ENCODE measurements around the gene INMT.
A peak's percentile ranks its signal among the peaks of the same experiment; 100 is the strongest.
"Not testable (repeated sequence)": the region's sequence is repeated elsewhere in the genome, so short reads cannot be mapped to it uniquely, and the experiment has no call there.

INMT gene

DNA sequence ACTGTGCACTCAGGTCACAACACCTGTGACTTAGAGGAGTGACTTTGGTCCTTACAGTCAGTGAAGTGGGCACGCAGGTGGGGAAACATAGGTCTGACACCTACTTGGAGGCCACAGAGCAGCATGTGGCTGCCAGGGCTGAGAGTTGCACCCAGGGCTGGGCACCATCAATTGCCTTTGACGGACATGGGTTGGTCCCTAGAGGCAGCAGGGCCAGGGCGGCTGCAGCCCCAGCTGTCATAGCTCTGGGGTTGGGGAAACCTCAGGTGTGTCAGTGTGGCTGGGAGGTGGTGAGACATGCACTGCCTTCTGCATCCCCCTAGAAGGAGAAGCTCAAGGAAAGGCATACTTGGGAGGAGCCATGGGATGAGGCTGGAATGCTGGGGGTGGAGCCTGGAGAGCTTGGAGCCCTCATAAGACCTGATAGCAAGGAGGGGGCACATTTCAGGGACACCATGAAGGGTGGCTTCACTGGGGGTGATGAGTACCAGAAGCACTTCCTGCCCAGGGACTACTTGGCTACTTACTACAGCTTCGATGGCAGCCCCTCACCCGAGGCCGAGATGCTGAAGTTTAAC lies at the start of gene INMT:
TSS of gene INMT (plus strand) at position 440 of the 578 bp plus-strand sequence. CDS start at position 456, 16 bp downstream.
- no peak for DNase-seq

DNA sequence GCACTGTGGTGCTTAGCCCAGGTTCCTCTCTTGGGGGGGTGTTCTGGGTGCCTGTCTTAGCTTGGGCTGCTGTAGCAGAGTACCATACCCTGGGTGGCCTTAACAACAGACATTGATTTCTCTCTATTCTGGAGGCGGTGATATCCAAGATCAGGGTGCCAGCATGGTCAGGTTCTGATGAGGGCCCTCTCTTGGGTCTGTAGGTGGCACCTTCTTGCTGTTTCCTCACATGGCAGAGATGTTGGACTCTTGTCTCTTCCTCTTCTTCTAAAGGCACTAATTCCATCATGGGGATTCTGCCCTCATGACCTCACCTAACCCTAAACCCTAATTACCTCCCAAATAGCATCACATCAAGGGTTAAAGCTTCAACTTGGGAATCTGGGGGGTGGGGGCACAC lies 49.7 kb upstream of the INMT start:
- no peak for DNase-seq

DNA sequence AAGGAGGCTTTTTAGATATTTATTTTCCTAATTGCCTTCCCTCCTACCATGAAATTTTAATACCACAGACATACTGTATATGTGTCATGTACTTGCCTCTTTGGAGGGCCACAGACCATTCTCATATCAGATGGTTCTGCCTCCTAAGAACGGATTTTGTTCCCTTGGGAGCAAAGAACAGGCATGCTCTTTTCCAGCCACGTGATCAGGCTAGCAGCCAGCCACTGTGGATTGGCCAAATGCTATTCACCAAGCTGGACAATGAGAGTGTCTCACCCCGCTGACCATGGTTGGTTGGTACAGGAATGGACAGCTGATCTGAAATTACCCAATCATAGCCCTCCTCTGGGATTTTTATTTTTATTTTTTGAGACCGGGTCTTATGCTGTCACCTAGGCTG lies 48.2 kb upstream of the INMT start:
- no peak for DNase-seq

DNA sequence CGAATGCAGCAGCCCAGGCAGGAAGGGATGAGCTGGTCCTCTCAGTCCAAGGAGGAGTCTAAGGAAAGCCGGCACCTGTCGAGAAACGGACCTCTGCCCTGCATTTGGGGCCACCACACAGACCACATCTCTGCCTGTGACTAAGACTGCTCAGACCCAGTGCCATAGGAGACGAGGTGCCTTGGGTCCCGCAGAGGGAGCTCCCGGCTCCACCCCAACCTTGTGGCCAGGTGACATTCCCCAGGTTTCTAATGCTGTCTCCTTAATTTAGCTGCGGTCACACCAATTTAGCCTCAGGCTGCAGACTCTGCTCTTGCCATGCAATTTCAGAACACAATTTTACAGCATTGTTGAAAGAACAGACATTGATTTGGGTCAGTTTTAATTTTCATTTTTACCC lies 46.9 kb upstream of the INMT start:
- DNase-seq = no peak

DNA sequence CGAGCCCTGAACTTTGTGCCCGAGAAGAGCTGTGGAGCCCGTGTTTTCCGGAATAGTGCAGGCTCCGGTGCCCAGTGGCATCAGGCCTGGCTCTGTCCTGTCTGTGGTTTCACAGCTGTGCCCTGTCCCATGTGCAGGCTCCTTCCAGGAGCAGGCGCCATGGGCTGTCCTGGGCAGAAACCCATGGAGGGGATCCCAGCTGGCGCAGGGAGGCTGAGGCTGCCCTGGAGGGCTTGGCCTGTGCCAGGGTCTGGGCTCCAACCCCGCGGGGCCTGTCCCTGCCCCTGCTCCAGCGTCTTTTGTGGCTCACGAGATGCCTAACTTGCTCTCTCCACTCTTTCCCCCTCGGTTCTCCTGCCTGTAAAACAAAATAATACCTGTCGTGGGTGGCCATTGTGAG lies 46.3 kb upstream of the INMT start:
- no peak for DNase-seq

DNA sequence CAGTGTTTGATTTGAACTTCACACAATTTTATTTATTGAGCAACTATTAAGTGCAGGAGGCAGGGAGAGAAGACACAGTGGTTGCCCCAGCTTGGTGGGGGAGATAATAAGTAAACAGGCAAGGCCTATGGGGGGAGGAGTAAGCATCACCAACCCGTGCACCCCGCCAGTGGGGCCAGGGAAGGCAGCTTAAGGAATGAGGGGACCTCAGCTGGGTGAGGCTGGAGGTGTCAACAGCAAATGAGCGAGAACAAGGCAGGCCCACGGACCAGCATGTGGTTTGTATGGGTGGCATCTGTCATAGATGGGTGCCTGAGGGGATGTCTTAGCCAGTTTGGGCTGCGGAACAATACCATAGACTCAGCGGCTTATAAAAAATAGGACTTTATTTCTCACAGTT lies 45.6 kb upstream of the INMT start:
- DNase-seq = no peak

DNA sequence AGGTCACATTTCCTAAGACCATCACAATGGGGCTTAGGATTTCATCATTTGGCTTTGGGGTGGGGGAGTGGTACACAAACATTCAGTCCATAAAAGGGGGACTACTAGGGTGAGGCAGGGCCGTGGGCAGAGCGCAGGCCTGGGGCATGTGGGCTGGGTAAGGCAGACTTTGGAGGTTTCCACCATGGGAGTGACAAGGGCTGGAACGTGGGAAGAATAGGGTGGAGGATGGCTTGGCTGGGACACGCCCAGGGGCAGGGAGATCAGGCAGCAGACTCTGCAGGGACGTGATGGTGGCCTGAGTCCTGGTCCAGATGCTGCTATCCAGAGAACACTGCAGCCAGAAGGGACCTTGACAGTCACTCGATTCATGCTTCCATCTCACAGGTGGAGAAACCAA lies 45.0 kb upstream of the INMT start:
- no peak for DNase-seq

DNA sequence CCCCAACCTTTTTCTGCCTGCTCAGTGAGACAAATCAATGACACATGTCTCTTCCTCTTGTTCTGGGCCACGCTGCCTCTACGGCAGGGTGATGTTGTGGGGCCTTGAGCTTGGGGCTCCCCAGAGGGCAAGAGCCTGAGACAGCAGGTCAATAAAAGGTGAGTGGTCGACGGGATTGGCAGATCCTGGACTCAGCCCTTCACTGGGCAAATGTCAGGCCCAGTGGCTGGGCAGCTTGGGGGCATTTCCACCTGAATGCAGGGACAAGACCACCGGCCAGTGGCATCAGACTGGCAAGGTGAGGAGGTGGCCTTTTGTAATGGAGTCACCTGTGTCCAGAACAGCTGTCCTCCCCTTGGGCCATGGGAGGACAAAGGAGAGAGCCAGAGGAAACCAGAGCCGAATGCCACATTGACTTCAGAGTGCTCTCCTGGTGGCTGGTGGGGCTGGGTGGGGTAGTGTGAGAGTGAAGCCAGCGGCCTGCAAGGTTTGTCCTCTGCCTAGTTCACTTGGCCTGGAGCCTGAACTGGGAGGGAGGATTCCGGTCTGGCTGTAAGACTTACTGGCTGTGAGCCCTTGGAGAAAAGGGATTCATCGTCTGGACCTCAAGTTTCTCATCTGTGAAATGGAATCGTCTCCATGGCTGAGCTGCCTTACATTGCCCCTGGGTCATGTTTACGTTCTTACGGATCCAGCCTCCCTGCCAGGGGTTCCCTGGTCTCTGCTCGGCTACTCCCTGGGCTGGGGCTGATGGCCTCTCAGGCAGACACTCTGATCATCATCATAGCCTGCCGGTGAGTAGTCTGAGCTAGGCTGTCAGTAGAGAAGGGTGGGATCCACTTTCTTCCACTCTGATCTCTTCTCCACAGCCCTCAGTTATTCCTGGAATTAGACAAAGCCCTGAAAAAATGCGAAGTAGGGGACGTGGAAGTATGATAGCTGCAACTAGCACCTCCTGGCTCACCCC lies 44.3 kb upstream of the INMT start:
- DNase-seq = no peak

DNA sequence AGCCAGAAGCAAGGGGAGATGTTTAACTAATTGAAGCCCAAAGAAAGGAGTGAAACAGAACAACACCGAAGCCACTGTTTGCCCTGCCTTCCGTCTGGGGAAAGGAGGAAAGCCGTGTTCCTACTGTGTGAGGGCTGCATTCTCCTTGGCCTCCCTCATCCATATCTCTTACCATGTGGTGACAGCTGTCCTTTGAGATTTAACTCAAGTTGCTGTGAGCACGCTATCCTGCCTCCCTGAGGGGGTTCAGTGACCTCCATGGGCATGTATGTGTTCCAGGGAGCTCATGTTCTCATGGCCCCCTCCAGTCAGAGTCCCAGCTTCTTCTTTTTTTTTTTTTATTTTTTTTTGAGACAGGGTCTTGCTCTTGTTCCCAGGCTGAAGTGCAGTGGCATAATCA lies 43.5 kb upstream of the INMT start:
- DNase-seq = no peak

DNA sequence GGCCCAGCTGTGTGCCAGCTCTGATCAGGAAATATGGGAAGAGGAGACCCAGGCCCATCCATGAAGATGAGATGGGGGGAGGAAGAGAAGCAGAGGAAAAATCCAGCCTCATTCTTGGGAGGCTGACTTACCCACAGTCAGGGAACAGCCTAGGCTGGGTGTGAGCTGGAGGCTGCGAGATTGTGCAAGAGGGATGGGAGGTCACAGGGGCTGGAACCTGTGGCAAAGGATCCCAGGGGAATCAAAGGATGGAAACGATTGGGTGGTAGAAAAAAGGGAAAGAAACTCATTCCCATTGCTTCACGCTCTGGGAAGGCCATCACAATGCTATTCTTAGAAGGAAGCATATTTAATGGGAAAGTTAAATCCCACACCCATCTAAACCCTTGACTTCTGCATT lies 43.0 kb upstream of the INMT start:
- DNase-seq = no peak

DNA sequence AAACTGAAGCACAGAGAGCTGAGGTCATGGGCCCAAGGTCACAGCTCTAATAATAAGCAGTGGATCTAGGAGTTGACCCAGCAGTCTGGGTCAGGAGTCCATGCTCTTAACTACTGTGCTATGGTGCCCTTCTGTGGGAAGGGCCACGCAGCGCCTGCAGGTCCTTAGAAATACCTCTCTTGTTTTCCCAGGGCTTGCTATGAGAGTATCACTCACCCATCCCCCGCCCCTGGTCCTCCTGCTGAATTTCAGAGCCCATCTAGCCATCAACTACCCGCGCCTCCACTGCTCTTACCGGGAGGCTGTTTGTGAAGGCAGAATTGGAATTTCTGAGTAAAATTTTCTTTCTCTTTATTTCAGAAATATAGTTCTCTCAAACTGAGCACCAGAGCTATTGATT lies 42.4 kb upstream of the INMT start:
- no peak for DNase-seq

DNA sequence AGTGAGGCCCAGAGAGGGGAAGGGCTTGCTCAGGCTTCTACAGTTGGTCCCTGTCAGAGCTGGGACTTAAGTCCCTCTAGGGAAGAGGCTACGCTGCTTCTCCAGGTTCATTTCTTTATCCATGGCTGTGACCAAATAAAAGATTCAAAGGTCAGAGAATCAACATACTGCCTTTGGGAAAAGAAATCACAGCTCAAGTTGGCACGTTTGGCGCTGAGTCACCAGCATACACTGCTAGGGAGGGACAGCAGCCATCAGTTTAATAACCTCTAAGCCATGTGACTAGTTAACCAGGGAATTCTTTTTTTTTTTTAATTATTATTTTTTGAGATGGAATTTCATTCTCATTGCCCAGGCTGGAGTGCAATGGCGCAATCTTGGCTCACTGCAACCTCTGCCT lies 41.3 kb upstream of the INMT start:
- no peak for DNase-seq

DNA sequence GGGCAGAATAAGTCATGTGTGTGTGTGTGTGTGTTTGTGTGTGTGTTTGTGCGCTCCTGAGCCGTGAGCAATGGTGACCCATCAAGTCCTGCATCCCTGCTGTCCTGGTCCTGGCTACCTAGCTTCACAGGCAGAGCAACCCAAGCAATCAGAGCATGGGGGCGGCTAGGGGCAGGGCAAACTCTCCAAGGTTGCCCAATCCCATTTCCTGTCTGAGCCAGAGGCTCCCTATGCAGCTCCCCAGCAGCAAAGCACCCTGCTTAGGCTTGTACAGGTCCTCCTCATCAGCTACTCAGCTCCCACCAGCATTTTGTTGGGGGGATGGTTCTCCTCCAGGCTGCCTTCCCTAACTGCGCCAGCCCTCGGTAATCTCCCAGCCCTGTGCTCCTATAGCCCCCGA lies 38.5 kb upstream of the INMT start:
- DNase-seq = no peak

DNA sequence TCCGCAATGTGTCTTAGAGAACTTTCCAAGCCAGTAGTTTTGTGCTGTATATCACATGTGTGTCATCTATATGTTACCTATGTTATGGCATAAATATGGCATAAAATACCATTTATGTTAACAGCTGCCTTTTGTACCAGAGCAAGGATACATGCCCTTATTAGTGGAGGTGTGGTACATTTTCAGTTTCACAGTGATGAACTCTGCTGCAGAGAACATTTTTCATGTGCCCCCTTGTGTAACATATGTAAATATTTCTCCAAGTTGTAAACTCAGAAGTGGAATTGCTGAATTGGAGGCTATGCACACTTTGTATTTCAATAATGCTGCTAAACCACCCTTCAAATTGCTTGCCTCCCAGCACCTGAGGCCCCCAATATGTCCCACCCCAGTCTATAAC lies 37.8 kb upstream of the INMT start:
- no peak for DNase-seq

DNA sequence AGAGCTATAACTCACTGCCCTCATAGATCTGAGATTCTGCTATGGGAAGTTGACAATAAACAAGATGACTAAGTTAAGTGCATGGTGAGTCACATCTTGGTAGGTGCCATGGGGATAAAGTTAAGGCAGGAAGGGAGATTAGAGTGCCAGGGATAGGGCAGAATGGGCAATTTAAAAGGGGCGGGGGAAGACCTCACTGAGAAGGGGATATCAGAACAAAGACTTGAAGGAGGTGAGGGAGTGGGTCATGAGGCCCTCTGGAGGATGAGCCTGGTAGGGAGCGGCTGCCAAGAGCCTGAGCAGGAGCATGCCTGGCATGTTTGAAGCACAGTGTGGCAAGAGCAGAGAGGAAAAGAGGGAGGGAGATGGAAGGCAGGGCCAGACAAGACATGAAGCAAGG lies 34.8 kb upstream of the INMT start:
- no peak for DNase-seq

DNA sequence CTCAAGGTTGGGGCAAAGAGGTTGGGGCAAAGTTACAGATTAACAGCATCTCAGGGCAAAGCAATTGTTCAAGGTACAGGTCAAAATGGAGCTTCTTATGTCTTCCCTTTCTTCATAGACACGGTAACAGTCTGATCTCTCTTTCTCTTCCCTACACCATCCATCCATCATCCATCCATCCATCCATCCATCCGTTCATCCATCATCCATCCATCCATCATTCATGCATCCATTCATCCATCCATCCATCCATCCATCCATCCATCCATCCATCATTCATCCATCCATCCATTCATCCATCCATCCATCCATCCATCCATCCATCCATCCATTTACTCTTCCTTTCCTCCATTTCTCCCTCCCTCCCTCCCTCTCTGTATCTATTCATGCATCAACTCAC lies 32.5 kb upstream of the INMT start:
- not testable (repeated sequence) for DNase-seq

DNA sequence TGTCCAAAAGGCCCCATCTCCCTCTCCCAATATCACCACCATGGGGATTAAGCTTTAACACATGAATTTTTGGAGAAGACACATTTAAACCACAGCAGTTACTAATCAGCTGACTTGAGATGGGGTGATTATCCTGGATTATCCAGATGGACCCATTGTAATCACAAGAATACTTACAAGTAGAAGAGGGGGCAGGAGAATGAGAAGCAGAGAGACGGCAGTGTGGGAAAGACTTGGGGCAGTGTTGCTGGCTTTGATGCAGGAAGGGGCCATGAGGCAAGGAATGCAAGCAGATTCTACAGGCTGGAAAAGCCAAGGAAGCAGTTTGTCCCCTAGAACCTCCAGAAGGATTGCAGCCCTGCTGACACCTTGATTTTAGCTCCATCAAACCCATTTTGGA lies 30.7 kb upstream of the INMT start:
- DNase-seq = peak; percentile 86

DNA sequence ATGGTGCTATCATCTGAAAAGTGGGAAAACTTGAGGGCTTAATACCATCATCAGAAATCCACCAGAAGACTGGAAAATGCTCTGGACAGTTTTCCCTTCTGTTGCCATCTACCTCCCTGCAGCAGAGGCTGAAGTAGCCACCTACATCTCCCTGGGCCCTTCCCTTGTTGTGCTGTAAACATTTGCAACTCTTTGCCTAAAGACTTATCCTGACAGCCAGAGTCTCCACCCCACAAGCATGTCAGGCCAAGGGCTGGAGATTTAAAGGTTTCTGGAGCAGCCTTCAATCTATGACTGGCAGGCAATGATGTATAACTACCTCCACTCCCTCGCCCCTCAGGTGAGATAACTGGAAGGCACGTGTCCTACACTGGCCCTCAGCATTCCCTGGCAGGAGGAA lies 29.7 kb upstream of the INMT start:
- no peak for DNase-seq

DNA sequence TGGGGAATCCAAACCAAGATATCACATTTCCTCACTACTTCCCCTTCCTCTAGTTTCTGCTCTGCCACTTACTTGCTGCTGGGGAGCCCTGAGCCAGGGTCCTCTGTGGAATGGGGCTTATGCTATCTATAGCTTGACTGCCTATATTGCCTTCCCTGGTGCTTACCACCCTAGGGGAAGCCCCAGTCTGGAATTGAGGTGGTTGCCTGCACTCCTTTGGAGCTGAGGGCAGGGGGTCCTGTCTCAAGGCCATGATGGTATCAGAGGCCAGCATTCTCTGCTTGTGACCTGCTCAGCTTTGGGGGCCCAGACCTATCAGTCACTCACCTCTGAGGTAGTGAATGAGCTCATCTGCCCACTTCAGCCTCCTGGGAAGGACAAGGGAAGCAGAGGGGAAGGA lies 29.3 kb upstream of the INMT start:
- no peak for DNase-seq

DNA sequence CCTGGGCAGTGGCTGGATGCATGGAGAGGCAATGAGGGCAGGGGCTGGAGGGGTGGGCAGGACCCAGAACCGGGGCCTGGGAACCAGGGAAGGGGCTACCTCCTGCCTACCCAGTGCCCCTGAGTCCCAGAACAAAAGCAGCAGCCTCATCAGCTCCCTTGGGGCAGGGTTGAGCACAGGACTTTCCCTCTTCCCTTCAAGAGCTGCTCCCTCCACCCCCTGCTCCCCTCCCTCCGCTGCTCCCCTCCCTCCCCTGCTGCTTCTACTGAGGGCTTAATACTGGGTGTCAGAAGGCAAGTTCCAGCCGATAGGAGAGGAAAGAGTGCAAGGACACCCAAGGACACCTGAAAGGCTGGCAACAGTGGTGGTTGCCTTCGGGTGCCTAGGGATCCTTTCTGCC lies 28.2 kb upstream of the INMT start:
- no peak for DNase-seq

DNA sequence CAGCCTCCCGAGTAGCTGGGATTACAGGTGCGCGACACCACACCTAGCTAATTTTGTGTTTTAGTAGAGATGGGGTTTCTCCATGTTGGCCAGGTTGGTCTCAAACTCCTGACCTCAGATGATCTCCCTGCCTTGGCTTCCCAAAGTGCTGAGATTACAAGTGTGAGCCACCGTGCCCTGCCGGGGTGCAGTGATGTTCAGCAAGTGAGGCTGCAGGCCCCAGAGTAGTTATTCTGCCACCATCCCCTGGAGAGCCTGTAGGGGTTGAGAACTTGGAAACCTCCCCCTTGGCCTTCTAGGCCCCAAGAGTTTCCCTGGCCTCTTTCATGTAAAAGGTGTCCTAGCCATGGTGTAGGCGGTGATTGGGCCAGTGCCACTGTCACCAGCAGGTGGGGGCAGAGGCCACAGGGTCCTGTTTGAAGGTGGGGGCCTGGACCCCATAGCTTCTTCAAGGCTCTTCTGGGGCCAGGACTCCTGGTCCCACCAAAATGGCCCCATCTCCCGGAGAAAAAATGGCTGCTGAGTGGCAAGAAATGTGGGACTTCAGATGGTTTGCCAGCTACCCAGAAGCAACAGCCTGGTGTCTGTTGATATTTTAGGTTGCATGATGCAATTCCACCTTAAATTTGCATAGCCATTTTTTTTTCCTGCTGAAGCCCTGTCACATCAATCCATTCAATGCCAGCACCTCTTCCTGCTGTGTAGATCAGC lies 25.5 kb upstream of the INMT start:
- DNase-seq = no peak

DNA sequence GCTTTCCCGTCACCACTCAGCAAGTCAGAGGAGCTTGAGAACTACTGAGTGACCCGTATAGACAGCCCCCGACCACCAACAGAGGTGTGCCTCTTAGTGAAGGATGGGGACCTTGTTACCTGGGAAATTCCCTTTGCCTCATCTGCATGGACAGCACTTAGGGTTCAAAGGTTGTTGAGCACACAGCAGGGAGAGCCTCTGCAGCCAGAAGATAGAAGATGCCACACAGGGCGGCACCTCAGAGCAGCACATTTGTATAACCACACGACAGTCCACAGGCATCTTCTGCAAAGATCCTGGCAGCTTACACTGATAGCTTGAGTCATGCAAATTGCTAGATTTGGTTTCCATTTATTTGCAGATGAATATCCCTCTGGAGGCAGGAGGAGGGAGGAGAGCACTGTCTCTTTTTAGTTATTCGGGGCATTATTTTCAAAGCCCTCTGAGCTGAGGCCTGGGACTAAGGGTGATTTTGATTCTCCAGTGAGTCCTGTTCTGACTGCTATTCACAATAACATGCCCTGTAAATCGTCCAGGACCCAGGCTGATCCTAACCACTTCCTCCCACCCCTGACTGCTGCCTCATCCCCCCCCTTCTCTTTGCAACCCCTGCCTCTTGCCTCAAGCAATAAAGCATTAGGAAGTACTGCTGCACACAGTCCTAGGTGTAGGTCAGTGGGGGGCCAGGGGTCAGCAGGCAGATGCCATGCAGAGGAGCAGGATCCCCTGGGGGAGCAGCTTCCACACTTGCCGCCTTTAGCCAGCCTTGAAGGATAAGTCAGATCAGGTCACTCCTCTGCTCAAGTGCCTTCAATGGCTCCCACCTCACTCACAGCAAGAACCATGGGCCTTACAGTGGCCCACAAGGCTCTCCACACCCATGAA lies 24.6 kb upstream of the INMT start:
- no peak for DNase-seq

DNA sequence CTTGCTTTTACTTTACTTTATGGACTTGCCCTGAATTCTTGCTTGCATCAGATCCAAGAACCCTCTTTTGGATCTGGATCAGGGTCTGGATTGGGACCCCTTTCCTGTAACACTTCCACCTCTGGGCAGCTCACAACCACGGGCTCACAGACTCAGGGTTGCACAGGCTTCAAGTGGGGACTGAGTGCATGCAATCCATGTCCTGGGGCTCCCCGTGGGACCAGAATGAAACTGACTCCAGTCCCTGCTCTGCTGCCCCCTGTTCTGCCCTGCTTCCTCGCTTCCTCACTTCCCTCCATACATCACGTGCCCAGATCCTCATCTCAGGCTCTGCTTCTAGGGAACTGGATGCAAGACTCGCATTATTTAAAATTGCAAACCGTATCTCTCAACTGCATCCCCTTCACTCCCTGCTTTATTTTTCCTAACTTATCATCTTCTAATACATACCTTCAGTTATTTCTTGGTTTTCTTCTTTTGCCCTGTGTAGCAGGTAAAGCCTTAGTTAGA lies 23.3 kb upstream of the INMT start:
- no peak for DNase-seq

Data from NCI-H524 treated with DMSO at 0.1 percent for 48 hours (cell line).